Stimulated activated CD4-positive, alpha-beta T cell treated with anti-CD3 and anti-CD28 coated beads, Interleukin-12 subunit alpha, Interleukin-12 subunit beta, amount 100 ng/mL, for 48 hours (primary cell): ENCODE results near the gene FAM234A.

Experiments used
- DNase-seq, 3 donors: peaks; one replicate each; pipeline ENCODE4 v3.0.0-alpha.2; 2020; ENCODE audit warnings: low read depth in 2 of 3, low spot score in 1 of 3

FAM234A gene

DNA sequence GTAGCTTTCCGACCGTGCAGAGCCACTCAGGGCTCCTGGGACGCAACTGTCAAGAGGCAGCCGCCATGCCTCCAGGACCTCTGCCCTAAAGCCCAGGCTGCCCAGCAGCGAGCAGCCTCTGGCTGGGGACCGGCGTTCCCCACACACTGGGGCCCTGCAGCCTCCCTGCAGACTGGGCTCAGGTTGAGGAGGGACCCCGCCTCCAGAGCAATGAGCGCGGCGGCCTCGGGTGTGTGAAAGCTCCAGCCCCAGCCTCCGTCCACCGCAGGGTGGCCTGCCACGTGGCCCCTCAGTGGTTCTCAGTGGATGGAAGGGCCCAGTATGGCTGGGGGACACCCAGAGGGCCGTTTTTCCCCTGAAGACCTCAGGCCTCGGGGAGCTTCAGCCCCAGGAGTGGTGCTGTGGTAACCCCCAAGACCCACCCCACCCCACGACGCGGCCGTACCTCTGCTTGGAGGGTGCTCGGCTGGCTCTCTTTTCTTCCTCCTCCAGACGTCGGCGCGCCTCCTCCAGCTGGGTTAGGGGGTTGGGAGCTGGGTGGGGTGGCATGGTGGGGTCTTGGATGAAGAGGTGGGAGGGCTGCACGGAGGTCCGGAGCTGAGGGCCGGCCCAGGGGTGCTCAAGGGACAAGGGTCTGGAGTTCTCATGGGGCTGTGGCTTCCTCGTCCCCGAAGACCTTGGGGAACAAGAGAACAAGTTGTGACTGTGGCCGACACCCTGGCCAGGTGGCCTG, 58.6 kb downstream of the FAM234A start:
- no peak for DNase-seq

DNA sequence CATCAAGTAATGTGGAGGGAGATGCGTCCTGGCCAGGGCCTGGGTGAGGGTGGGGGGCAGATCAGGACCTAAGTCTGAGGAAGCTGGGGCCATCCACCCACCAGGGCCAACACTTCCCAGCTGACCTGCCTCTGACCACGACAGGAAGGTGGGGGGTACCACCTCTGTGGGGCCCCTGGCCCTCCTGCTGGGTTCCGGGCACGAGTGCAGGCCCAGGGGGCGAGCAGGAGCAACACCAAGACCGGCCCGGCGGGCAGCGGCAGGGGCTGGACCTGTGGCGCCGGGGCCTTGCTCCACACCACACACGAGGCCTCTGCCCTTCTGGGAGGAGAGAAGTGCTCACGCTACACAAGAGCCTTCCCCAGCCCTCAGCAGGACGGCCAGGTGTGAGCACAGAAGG, 61.7 kb downstream of the FAM234A start:
- DNase-seq = no peak

DNA sequence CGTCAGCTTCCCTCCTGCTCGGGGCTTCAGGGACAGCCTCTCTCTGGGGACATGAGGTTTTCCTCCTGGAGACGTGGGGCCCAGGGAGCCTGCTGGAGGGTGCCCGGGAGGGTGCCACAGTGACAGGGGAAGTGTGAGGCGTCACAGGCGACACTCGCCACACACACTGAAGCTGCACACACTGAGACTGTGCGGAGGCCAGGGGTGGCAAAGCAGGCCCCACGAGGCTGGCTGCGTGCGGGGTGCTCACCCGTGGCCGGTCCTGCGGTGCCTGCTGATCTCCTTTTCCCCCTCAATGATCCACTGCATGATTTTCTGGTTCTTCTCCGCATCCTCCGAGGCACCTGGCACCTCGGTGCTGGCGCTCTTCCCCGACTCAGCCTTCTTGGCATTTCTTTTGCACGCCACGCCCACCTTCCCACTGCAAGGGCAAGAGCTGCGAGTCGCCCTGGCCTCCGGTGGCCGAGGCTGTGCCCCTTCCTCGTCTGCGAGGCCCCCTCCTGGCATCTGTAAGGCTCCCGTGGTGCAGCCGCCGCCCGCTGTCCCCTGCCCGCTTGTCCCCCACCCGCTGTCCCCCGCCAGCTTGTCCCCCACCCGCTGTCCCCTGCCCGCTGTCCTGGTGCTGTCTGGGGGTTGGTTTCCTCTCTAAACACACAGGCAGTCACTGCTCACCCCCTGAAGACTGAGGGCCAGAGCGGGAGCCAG, 62.3 kb downstream of the FAM234A start:
- DNase-seq = no peak

DNA sequence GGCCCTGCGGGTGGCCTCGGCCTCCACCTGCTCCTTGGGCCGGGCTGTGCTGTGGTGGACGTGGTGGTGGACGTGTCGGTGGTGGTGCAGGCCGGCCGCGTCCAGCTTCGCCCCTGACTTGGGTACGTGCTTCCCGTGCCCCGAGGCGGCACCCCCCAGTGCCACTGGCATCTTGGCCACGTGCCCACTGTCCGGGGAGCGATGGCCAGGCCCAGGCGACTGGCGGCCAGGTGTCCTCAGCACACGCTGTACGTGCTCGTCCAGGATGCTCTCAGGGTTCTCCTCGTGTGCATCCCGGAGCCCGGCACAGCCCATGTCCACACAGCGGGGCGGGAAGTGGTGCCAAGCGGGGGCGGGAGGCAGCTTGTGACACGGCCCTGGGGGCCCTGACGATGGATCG, 63.2 kb downstream of the FAM234A start:
- no peak for DNase-seq

DNA sequence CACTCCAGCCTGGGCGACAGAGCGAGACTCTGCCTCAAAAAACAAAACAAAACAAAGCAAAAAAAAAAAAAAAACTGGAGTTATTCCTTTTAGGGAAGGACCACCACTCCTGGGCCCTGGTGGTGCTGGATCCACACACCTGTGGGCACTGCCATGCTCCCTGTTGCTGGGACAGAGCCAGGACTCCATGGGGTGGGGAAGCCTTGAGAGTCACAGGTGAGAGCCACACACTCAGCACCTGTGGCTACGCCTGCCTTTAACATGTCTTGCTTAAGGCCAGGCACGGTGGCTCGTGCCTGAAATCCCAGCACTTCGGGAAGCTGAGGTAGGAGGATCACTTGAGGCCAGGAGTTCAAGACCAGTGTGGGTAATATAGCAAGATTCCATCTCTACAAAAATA, 66.6 kb downstream of the FAM234A start:
- no peak for DNase-seq

DNA sequence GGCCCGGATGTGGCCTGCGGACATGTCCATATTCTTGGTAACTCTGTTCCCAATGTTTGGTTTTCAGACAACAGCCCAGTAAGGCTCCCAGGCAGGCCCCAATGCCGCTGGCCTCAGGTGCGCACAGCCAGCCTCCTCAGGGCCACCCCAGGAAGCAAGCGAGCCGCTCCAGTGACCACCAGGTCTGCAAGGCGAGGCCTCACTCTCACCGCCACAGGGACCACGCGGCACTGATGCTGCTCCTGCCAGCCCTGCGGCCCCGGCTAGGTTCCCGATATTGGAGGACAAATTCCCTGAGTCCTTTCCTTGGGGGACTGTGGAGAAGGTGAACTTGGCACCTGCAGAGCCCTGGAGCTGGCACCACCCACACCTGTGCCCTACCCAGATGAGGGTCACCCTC, 67.3 kb downstream of the FAM234A start:
- DNase-seq = no peak

DNA sequence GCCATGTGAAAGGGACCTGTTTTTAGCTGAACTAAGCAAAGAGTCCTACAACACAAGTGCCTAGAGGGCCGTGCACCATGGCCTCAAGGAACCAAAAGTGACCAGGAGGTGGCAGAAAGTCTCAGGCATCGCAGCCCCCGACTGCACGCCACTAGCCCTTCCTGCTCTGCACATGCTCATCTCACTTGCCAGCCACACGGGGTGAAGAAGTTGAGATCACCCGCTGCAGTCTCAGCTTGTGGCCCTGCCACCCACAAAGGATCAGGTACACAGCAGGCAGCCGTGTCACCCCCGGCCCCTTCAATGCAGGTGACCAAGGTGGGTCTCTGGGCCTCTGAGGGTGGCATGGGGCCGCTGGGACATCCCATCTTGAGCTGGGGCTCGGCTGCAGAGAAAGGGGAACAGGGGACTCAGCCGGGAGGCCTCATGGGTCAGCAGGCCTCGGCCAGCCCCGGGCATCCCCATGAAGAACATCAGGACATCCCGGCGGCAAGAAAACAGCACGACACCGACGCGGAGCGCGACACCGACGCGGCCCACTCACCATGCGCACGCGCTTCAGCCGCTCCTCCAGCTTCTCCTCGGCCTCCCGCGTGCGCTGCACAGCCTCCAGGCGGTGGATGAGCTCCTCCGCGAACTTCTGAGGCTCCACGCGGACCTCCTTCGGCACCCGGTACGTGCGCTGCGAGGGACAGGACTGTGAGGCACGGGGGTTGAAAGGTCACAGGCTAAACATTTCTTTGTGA, 69.3 kb downstream of the FAM234A start:
- no peak for DNase-seq

DNA sequence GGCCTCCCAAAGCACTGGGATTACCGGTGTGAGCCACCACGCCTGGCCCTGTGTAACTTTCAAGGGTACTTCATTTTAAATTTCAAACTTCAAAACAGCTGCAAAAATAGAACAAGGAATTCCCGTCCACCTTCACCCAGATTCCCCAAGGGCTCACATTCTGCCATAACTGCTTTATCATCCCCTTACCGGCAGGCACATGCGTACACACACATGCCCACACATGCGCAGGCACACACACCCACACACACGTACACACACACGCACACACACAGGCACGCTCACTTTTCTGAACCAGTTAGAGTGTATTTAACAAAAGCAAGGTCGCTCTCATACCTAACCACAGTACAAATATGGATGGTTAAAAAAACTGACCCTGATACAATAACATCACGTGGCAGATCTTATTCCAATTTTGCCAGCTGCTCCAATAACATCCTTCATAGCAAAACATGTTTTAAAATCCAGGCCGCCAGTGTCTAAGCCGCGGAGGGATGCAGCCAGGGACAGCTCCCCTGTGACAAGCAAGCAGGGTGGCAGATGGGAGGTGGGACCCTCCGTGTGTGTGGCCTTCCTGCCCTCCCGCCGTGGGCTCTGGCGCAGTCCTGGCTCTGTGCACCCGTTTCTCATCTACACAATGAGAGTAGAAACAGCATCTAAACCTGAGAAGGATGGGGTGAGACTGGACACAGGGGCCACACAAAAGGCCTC, 71.5 kb downstream of the FAM234A start:
- DNase-seq = no peak

DNA sequence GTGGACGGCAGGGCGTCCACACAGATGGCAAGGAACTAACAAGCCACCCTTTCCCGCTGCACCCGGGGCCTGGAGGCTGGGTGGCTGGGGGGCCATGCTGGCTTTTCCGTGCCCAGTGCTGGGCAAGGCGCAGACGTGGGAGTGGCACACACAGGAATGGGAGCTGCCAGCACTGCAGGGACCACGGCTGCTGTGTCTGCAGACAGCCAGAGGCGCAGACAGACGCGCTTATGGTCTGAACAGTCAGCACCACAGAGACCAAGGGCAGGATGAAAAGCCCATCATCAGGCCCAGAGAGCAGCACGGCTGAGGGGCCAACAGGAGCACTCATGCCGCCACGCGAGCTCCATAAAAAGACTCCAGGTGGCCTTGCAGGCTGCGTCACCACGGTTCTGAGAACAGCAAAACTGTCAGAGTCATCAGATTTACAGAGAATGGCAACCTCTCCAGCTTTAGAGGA, 72.3 kb downstream of the FAM234A start:
- DNase-seq = no peak

DNA sequence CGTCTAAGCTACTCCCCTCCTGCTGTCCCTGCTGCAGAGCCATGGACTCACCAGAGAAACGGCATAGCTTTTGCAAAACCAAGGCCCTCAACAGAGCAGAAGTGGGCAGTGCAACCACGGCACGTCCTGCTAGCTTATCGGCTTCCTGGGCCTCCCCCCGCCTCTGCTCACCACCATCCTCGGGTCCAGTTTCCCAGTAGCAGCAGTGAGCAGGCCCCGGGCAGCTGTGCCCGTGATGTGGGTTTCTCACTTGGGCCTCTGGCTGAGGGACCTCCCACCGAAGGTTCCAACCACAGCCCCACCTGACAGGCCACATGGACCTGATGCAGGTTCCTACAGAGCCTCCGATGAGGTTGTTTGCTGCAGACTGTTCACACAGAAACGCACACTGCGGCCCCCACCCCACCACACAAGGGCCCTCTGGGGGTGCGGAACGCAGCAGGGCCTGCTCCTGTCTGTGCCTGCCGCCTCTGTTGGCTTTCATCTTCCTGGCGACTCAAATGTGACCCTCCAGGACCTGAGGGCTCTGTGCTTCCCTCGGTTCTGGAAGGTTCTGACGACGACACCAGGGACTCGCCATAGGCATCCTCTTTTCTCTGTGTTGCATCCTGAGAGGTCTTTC, 73.2 kb downstream of the FAM234A start:
- DNase-seq = no peak

DNA sequence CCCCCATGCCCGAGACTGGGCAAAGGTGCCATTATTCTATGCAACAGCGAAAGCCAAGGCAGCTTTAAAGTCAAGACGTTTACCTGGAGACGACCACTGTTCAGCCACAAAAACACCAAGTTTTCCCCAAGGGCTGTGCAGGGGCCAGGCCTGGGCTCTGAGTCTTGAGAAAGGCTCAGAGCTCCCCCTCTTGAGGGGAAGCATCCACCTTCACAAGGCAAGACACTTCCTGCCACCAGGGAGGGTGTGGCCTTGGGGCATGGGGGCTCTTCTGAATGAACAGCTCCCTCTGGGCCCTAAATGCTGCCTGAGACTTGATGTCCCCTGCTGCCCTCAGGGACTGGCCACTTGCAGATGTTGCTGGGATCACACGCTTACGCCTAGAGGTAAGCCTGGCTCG, 74.9 kb downstream of the FAM234A start:
- no peak for DNase-seq

DNA sequence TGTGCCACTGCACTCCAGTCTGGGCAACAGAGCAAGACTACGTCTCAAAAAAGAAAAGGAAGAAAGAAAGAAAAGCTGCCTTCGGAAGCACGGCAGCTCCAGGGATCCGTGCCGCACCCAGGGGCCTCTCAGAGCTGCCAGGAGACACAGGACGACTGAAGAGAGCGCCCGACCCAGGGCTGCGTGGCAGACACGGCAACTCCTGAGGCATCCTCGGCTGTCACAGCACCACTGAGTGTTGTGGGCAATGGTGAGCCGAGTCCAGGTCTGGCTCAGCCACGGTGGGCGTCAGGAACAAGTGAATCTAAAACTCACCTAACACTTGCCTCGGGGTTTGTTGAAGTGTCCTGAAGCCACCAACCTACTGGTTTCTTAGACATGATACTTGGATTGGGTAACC, 77.1 kb downstream of the FAM234A start:
- no peak for DNase-seq

DNA sequence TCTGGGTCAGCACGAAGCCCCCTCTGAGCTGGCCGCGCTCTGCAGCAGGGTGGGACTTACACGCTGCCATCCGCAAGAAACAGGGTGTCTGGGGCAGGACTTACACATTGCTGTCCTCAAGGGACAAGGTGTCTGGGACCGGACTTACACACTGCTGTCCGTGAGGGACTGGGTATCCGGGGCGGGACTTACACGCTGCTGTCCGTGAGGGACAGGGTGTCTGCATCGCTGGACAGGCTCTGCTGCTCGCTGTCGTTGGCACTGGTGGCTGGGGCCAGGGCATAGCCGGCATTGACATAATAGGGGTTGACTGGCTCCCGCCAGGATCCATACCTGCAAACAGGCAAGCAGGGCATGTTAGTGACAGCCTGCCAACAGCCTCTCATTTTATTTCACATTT, 79.7 kb downstream of the FAM234A start:
- no peak for DNase-seq

DNA sequence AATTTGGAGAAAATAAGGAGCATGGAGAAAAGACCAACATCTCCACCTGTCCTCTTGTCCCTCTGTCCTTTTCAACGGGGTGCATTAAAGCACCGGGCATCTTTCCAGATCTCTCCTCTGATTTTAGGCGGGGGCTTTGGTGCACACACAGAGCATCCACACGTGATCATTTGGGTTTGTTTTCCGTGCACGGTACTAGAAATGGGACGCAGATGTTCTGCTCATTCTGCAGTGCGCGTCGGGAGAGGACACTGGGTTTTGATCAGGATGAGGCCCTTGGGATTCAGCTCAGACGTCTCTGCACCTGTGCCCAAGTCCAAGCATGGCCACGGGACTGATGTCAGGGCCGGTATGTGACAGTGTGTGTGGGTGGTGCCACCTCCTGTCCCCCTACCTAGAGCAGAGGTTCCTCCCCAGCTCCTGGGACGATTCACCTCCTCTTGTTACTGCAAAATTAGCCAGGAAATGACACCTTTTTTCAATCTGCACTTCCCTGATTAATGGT, 80.2 kb downstream of the FAM234A start:
- DNase-seq = no peak
